Measurements from ENCODE around the gene BOK. TPM values are rescaled to one million over a fixed set of nuclear protein-coding genes. Genes with fewer than 3 reads are reported as not detected.
A peak's percentile ranks its signal among the peaks of the same experiment; 100 is the strongest.

The BOK gene
- total RNA-seq, 1 donor from 2014 or later = 13.8 TPM

GRCh38 chr2:241575624-241576292 lies 17.2 kb downstream of the BOK start:
- Mint-ChIP-seq H3K27ac (ENCODE audit: unreplicated experiment) (no peak overlapping the region), H3K36me3 (ENCODE audit: unreplicated experiment) (peaks cover 25% of the 10 kb centered on the region), H3K4me3 (ENCODE audit: unreplicated experiment) (no peak overlapping the region), H3K9me3 (ENCODE audit: unreplicated experiment) (peaks cover 14% of the 10 kb centered on the region), H3K27me3 (ENCODE audit: unreplicated experiment) (peaks cover 7% of the 10 kb centered on the region), H3K4me1 (ENCODE audit: low read depth, unreplicated experiment) (peaks cover 4% of the 10 kb centered on the region)
- no peak for DNase-seq
- TF ChIP-seq CTCF (IDR thresholded peaks at IDR 0.05; ENCODE audit: partially characterized antibody, unreplicated experiment) = no peak

- H3K4me3 Mint-ChIP-seq (ENCODE audit: unreplicated experiment) = no peak overlapping the region
- H3K27me3 Mint-ChIP-seq (ENCODE audit: unreplicated experiment) = peaks cover 7% of the 10 kb centered on the region
- TF ChIP-seq CTCF (IDR thresholded peaks at IDR 0.05; ENCODE audit: partially characterized antibody, unreplicated experiment) = no peak
- peaks cover 14% of the 10 kb centered on the region for H3K9me3 Mint-ChIP-seq (ENCODE audit: unreplicated experiment)
- peaks cover 25% of the 10 kb centered on the region for H3K36me3 Mint-ChIP-seq (ENCODE audit: unreplicated experiment)
- peaks cover 4% of the 10 kb centered on the region for H3K4me1 Mint-ChIP-seq (ENCODE audit: low read depth, unreplicated experiment)
- no peak overlapping the region for H3K27ac Mint-ChIP-seq (ENCODE audit: unreplicated experiment)
- no peak for DNase-seq
These were observed 17.7 kb downstream of the BOK start for GRCh38 chr2:241576293-241576654.

GRCh38 chr2:241577413-241578122 lies 19.0 kb downstream of the BOK start:
- no peak overlapping the region for H3K4me3 Mint-ChIP-seq (ENCODE audit: unreplicated experiment)
- peaks cover 2% of the 10 kb centered on the region for H3K4me1 Mint-ChIP-seq (ENCODE audit: low read depth, unreplicated experiment)
- peaks cover 5% of the 10 kb centered on the region for H3K27me3 Mint-ChIP-seq (ENCODE audit: unreplicated experiment)
- H3K9me3 Mint-ChIP-seq (ENCODE audit: unreplicated experiment) = peaks cover 14% of the 10 kb centered on the region
- no peak for DNase-seq
- peak overlapping the region; percentile 74 for H3K27ac Mint-ChIP-seq (ENCODE audit: unreplicated experiment)
- TF ChIP-seq CTCF (IDR thresholded peaks at IDR 0.05; ENCODE audit: partially characterized antibody, unreplicated experiment) = no peak
- peaks cover 35% of the 10 kb centered on the region for H3K36me3 Mint-ChIP-seq (ENCODE audit: unreplicated experiment)

- peaks cover 2% of the 10 kb centered on the region for H3K4me1 Mint-ChIP-seq (ENCODE audit: low read depth, unreplicated experiment)
- no peak for DNase-seq
- TF ChIP-seq CTCF (IDR thresholded peaks at IDR 0.05; ENCODE audit: partially characterized antibody, unreplicated experiment) = no peak
- H3K4me3 Mint-ChIP-seq (ENCODE audit: unreplicated experiment) = no peak overlapping the region
- peaks cover 46% of the 10 kb centered on the region for H3K36me3 Mint-ChIP-seq (ENCODE audit: unreplicated experiment)
- peaks cover 7% of the 10 kb centered on the region for H3K27me3 Mint-ChIP-seq (ENCODE audit: unreplicated experiment)
- no peak overlapping the region for H3K27ac Mint-ChIP-seq (ENCODE audit: unreplicated experiment)
- H3K9me3 Mint-ChIP-seq (ENCODE audit: unreplicated experiment) = peaks cover 14% of the 10 kb centered on the region
These were observed 20.7 kb downstream of the BOK start for GRCh38 chr2:241579281-241579680.

- Mint-ChIP-seq H3K4me1 (ENCODE audit: low read depth, unreplicated experiment) (peaks cover 2% of the 10 kb centered on the region), H3K9me3 (ENCODE audit: unreplicated experiment) (peaks cover 24% of the 10 kb centered on the region), H3K36me3 (ENCODE audit: unreplicated experiment) (peaks cover 68% of the 10 kb centered on the region), H3K27me3 (ENCODE audit: unreplicated experiment) (peaks cover 11% of the 10 kb centered on the region), H3K27ac (ENCODE audit: unreplicated experiment) (no peak overlapping the region), H3K4me3 (ENCODE audit: unreplicated experiment) (no peak overlapping the region)
- no peak for TF ChIP-seq CTCF (IDR thresholded peaks at IDR 0.05; ENCODE audit: partially characterized antibody, unreplicated experiment)
- DNase-seq = no peak
These were observed 23.8 kb downstream of the BOK start for GRCh38 chr2:241582328-241582727.
